HepG2 (cell line): ENCODE data around the gene SSBP4. TPM values are rescaled to one million over a fixed set of nuclear protein-coding genes. Genes with fewer than 3 reads are reported as not detected.

Source experiments
- ARID4A ChIP-seq: sonication (generic); formaldehyde crosslinking; IDR thresholded peaks from 2 replicates; pipeline ENCODE4 v1.5.0; 2020; ENCODE audit warnings: mild to moderate bottlenecking, missing genetic modification reagents, borderline replicate concordance
- KDM1A ChIP-seq: IDR thresholded peaks from 2 replicates; pipeline ENCODE4 v1.6.1; 2016; ENCODE audit warnings: missing compliant biosample characterization
- KDM5B ChIP-seq: sonication (generic); formaldehyde crosslinking; IDR thresholded peaks from 2 replicates; pipeline ENCODE4 v1.4.0; 2020; ENCODE audit warnings: missing genetic modification reagents, mild to moderate bottlenecking, borderline replicate concordance
- RBFOX2 ChIP-seq: fragments of 200-400 bp; formaldehyde crosslinking; IDR thresholded peaks from 2 replicates; pipeline ENCODE4 v1.6.1; 2017; ENCODE audit warnings: low read depth, mild to moderate bottlenecking, low read length
- RCOR2 ChIP-seq: IDR thresholded peaks from 2 replicates; pipeline ENCODE4 v1.6.1; 2016; ENCODE audit warnings: missing biosample characterization, missing genetic modification reagents
- RXRB ChIP-seq: IDR thresholded peaks from 2 replicates; pipeline ENCODE4 v1.6.1; 2016; ENCODE audit warnings: borderline replicate concordance, missing genetic modification reagents, missing compliant biosample characterization
- SP2 ChIP-seq: sonication (generic); formaldehyde crosslinking; IDR thresholded peaks from 2 replicates; pipeline ENCODE4 v1.5.1; 2020; ENCODE audit warnings: mild to moderate bottlenecking, missing genetic modification reagents
- TARDBP ChIP-seq: sonication (generic); formaldehyde crosslinking; IDR thresholded peaks from 2 replicates; pipeline ENCODE4 v1.8.0; 2022; ENCODE audit warnings: mild to moderate bottlenecking, missing genetic modification reagents
- TEAD3 ChIP-seq: optimal IDR thresholded peaks from 2 replicates; pipeline ENCODE3; 2016; ENCODE audit warnings: borderline replicate concordance
- ZMAT3 ChIP-seq: sonication (generic); formaldehyde crosslinking; conservative IDR thresholded peaks from 2 replicates; pipeline ENCODE4 v1.7.0; 2021; ENCODE audit warnings: missing genetic modification reagents
- ZNF615 ChIP-seq: sonication (generic); formaldehyde crosslinking; IDR thresholded peaks from 2 replicates; pipeline ENCODE4 v1.5.0; 2020; ENCODE audit warnings: mild to moderate bottlenecking, missing genetic modification reagents, borderline replicate concordance
- ZNF670 ChIP-seq: sonication (generic); formaldehyde crosslinking; IDR thresholded peaks from 2 replicates; pipeline ENCODE4 v1.8.0; 2022; ENCODE audit warnings: mild to moderate bottlenecking, missing genetic modification reagents, borderline replicate concordance
- ZNF724P ChIP-seq: sonication (generic); formaldehyde crosslinking; IDR thresholded peaks from 2 replicates; pipeline ENCODE4 v1.8.0; 2022; ENCODE audit warnings: missing genetic modification reagents, borderline replicate concordance
- ZSCAN31 ChIP-seq: sonication (generic); formaldehyde crosslinking; IDR thresholded peaks from 2 replicates; pipeline ENCODE4 v1.5.0; 2020; ENCODE audit warnings: low read depth, mild to moderate bottlenecking, missing genetic modification reagents
- polyA plus RNA-seq, 8 experiments: library from polyadenylated mRNA; depleted of rRNA in 3 of 8; stranded (reverse) in 7 of 8; unstranded in 1 of 8; fragments of >200 nt; fragmentation: Illumina TruSeq in 4 of 8; extraction: Trizol in 4 of 8; gene quantifications; 2 replicates each; pipeline versions ENCODE4 v1.2.1 to v1.2.3, GENCODE V29; 2011 to 2016; ENCODE audit warnings: low read depth in 4 of 8, missing spikeins in 1 of 8, mixed read lengths in 1 of 8; ENCODE audit not compliant: insufficient read depth in 1 of 8
- total RNA-seq, 5 experiments: library from RNA; depleted of rRNA; stranded (reverse); fragments of >200 nt; fragmentation: Illumina TruSeq; extraction: Trizol; gene quantifications; 2 replicates each; pipeline ENCODE4 v1.2.3, GENCODE V29; 2016; ENCODE audit warnings: low read depth in 1 of 5
- TF ChIP-seq, protein P1 (sequence below): IDR thresholded peaks from 2 replicates; pipeline ENCODE4 v1.6.1; 2016; ENCODE audit warnings: low read depth, borderline replicate concordance
- TF ChIP-seq, protein P2 (sequence below): IDR thresholded peaks from 2 replicates; pipeline ENCODE4 v1.6.1; 2012; ENCODE audit warnings: low read length, improper control_type of control experiment
- TF ChIP-seq, protein P3 (sequence below): IDR thresholded peaks from 2 replicates; pipeline ENCODE4 v1.6.1; 2016; ENCODE audit warnings: low read depth
- TF ChIP-seq, protein P4 (sequence below): sonication (generic); formaldehyde crosslinking; IDR thresholded peaks from 2 replicates; pipeline ENCODE4 v1.9.0; 2021; ENCODE audit warnings: missing genetic modification reagents, borderline replicate concordance

The SSBP4 gene
- total and polyA plus RNA-seq, 2 of the 13 experiments (the other 11 are each of a cell fraction or from before 2014, with no cell fraction given) = 20.8 to 39.5 TPM

DNA sequence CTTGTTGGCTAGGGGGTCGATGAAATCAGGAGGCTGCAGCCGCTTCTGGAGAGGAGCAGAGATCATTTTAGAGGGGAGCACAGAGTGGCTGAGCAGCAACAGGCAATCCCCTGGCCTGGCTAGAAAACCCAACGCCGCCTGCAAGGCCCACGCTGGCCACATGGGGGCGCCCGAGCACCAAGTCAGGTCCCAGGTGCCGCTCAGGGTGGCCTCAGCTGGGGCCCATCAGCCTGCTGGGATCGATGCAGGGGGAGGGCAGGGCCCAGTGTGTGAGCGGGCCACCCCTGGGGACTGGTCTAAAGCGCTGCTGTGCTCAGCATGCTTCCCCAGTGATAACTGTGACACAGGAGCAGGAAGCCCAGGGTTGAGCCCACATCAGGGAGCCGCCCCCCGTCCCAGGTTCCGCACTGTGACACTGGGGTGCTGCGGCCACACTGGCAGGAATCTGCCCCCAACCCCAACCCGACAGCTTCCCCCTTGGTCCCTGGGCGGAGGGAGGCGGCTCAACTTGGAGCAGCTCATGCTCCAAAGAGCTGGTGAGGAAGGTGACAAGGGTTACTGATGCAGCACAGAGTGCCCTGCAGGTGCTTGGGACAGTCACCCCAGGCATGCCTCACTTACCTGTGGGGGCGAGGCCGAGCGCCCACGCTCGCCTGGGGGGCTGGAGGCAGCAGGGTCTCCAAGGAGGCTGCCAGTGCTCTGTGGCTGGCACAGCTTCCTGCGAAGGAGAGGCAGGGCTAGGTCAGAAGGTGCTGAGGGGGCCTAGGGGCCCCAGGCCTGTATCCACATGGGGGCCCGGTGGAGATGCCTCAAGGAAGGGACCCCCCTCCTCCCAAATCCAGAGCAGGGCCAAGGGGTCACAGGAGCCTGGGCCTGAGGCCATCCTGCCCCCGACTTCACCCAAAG, 32.0 kb downstream of the SSBP4 start (continued):
- TF ChIP-seq RBFOX2 (no peak), ARID4A (CRISPR knock-in tag) (peak; percentile 65; the same call in 1 of the 2 replicates), TEAD3 (peak; percentile 25), ZNF670 (CRISPR knock-in tag) (no peak), KDM5B (CRISPR knock-in tag) (no peak), KDM1A (CRISPR knock-in tag) (no peak), SP2 (CRISPR knock-in tag) (no peak), ZNF724P (CRISPR knock-in tag) (no peak), RCOR2 (CRISPR knock-in tag) (no peak), ZMAT3 (no peak), ZSCAN31 (CRISPR knock-in tag) (no peak), TARDBP (CRISPR knock-in tag) (peak; percentile 37; the same call in 1 of the 2 replicates), RXRB (CRISPR knock-in tag) (0 out of 2 replicates have a peak, but pooled peaks have one; percentile 36), ZNF615 (CRISPR knock-in tag) (no peak)
- TF ChIP-seq, protein P1, sequence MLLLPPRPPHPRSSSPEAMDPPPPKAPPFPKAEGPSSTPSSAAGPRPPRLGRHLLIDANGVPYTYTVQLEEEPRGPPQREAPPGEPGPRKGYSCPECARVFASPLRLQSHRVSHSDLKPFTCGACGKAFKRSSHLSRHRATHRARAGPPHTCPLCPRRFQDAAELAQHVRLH (CRISPR knock-in tag) = peak; percentile 38; the same call in 1 of the 2 replicates
- TF ChIP-seq, protein P2, sequence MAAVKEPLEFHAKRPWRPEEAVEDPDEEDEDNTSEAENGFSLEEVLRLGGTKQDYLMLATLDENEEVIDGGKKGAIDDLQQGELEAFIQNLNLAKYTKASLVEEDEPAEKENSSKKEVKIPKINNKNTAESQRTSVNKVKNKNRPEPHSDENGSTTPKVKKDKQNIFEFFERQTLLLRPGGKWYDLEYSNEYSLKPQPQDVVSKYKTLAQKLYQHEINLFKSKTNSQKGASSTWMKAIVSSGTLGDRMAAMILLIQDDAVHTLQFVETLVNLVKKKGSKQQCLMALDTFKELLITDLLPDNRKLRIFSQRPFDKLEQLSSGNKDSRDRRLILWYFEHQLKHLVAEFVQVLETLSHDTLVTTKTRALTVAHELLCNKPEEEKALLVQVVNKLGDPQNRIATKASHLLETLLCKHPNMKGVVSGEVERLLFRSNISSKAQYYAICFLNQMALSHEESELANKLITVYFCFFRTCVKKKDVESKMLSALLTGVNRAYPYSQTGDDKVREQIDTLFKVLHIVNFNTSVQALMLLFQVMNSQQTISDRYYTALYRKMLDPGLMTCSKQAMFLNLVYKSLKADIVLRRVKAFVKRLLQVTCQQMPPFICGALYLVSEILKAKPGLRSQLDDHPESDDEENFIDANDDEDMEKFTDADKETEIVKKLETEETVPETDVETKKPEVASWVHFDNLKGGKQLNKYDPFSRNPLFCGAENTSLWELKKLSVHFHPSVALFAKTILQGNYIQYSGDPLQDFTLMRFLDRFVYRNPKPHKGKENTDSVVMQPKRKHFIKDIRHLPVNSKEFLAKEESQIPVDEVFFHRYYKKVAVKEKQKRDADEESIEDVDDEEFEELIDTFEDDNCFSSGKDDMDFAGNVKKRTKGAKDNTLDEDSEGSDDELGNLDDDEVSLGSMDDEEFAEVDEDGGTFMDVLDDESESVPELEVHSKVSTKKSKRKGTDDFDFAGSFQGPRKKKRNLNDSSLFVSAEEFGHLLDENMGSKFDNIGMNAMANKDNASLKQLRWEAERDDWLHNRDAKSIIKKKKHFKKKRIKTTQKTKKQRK = no peak
- TF ChIP-seq, protein P3, sequence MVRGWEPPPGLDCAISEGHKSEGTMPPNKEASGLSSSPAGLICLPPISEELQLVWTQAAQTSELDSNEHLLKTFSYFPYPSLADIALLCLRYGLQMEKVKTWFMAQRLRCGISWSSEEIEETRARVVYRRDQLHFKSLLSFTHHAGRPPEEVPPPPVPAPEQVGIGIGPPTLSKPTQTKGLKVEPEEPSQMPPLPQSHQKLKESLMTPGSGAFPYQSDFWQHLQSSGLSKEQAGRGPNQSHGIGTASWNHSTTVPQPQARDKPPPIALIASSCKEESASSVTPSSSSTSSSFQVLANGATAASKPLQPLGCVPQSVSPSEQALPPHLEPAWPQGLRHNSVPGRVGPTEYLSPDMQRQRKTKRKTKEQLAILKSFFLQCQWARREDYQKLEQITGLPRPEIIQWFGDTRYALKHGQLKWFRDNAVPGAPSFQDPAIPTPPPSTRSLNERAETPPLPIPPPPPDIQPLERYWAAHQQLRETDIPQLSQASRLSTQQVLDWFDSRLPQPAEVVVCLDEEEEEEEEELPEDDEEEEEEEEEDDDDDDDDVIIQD (CRISPR knock-in tag) = 0 out of 2 replicates have a peak, but pooled peaks have one; percentile 37
- TF ChIP-seq, protein P4, sequence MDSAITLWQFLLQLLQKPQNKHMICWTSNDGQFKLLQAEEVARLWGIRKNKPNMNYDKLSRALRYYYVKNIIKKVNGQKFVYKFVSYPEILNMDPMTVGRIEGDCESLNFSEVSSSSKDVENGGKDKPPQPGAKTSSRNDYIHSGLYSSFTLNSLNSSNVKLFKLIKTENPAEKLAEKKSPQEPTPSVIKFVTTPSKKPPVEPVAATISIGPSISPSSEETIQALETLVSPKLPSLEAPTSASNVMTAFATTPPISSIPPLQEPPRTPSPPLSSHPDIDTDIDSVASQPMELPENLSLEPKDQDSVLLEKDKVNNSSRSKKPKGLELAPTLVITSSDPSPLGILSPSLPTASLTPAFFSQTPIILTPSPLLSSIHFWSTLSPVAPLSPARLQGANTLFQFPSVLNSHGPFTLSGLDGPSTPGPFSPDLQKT (CRISPR knock-in tag) = no peak
